ENCODE results near the gene GALNTL6. TPM values are rescaled to one million over a fixed set of nuclear protein-coding genes. Genes with fewer than 3 reads are reported as not detected.

Gene GALNTL6
- total RNA-seq, 1 donor, result under 0.01 TPM

- Histone ChIP-seq H3K36me3 (ENCODE audit: insufficient read depth, low read length) (no peaks in the 10 kb centered on the region), H4K20me1 (ENCODE audit: insufficient read depth, low read length) (no peaks in the 10 kb centered on the region), H3K4me2 (ENCODE audit: insufficient read depth, low read length) (no peak overlapping the region), H3K4me1 (ENCODE audit: insufficient read depth, low read length) (no peaks in the 10 kb centered on the region), H3K9me3 (ENCODE audit: low read depth, low read length) (no peaks in the 10 kb centered on the region), H3K27me3 (ENCODE audit: insufficient read depth, low read length) (no peaks in the 10 kb centered on the region), H3K4me3 (ENCODE audit: insufficient read depth, low read length) (no peak overlapping the region), H3K79me2 (ENCODE audit: insufficient read depth, low read length) (no peaks in the 10 kb centered on the region), H3K27ac (ENCODE audit: low read depth, low read length) (no peak overlapping the region), H2AFZ (ENCODE audit: low read length) (no peak overlapping the region)
- no peak for TF ChIP-seq CTCF (IDR thresholded peaks at IDR 0.05; ENCODE audit: extremely low read depth, low read depth, low read length)
- DNase-seq (ENCODE audit: insufficient read length, low spot score, missing footprints), result no peak
Measured at GRCh38 chr4:171875291-171875690, 62.1 kb downstream of the GALNTL6 start.

DNA sequence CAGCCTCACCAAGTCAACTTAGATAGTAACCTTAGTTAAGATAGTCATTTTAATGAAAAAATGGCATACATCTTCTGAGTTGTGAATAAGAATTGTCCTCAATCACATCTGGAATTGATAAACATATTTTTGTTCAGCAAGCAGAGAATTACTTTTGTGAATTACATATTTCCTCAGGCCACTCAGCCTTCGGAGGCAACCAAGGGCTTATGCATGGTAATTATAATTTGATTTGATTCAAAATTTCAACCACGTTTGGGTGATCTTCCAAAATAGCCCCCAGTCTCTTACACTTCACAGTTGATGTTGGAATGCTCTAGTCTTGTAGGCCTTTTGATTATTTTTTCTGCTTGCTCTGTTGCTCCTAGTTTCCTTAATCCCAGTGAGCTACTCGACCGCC, 63.4 kb downstream of the GALNTL6 start:
- TF ChIP-seq CTCF (IDR thresholded peaks at IDR 0.05; ENCODE audit: extremely low read depth, low read depth, low read length), result no peak
- no peaks in the 10 kb centered on the region for H3K36me3 ChIP-seq (ENCODE audit: insufficient read depth, low read length)
- no peak overlapping the region for H2AFZ ChIP-seq (ENCODE audit: low read length)
- H3K79me2 ChIP-seq (ENCODE audit: insufficient read depth, low read length), result no peaks in the 10 kb centered on the region
- H3K27me3 ChIP-seq (ENCODE audit: insufficient read depth, low read length), result no peaks in the 10 kb centered on the region
- H4K20me1 ChIP-seq (ENCODE audit: insufficient read depth, low read length), result no peaks in the 10 kb centered on the region
- no peak overlapping the region for H3K4me2 ChIP-seq (ENCODE audit: insufficient read depth, low read length)
- H3K9me3 ChIP-seq (ENCODE audit: low read depth, low read length), result no peaks in the 10 kb centered on the region
- DNase-seq (ENCODE audit: insufficient read length, low spot score, missing footprints), result no peak
- no peaks in the 10 kb centered on the region for H3K4me1 ChIP-seq (ENCODE audit: insufficient read depth, low read length)
- H3K4me3 ChIP-seq (ENCODE audit: insufficient read depth, low read length), result no peak overlapping the region
- H3K27ac ChIP-seq (ENCODE audit: low read depth, low read length), result no peak overlapping the region

- Histone ChIP-seq H3K4me2 (ENCODE audit: insufficient read depth, low read length) (no peak overlapping the region), H4K20me1 (ENCODE audit: insufficient read depth, low read length) (no peaks in the 10 kb centered on the region), H3K4me3 (ENCODE audit: insufficient read depth, low read length) (no peak overlapping the region), H3K27me3 (ENCODE audit: insufficient read depth, low read length) (no peaks in the 10 kb centered on the region), H3K4me1 (ENCODE audit: insufficient read depth, low read length) (no peaks in the 10 kb centered on the region), H3K79me2 (ENCODE audit: insufficient read depth, low read length) (no peaks in the 10 kb centered on the region), H3K9me3 (ENCODE audit: low read depth, low read length) (no peaks in the 10 kb centered on the region), H3K27ac (ENCODE audit: low read depth, low read length) (no peak overlapping the region), H3K36me3 (ENCODE audit: insufficient read depth, low read length) (no peaks in the 10 kb centered on the region), H2AFZ (ENCODE audit: low read length) (no peak overlapping the region)
- no peak for DNase-seq (ENCODE audit: insufficient read length, low spot score, missing footprints)
- TF ChIP-seq CTCF (IDR thresholded peaks at IDR 0.05; ENCODE audit: extremely low read depth, low read depth, low read length), result no peak
Measured at GRCh38 chr4:171880136-171880535, 66.9 kb downstream of the GALNTL6 start.

- H3K4me2 ChIP-seq (ENCODE audit: insufficient read depth, low read length), result no peak overlapping the region
- H3K27me3 ChIP-seq (ENCODE audit: insufficient read depth, low read length), result no peaks in the 10 kb centered on the region
- H3K79me2 ChIP-seq (ENCODE audit: insufficient read depth, low read length), result no peaks in the 10 kb centered on the region
- DNase-seq (ENCODE audit: insufficient read length, low spot score, missing footprints), result no peak
- no peak overlapping the region for H2AFZ ChIP-seq (ENCODE audit: low read length)
- H3K9me3 ChIP-seq (ENCODE audit: low read depth, low read length), result peaks cover 5% of the 10 kb centered on the region
- no peaks in the 10 kb centered on the region for H3K36me3 ChIP-seq (ENCODE audit: insufficient read depth, low read length)
- H4K20me1 ChIP-seq (ENCODE audit: insufficient read depth, low read length), result no peaks in the 10 kb centered on the region
- no peak overlapping the region for H3K27ac ChIP-seq (ENCODE audit: low read depth, low read length)
- no peak for TF ChIP-seq CTCF (IDR thresholded peaks at IDR 0.05; ENCODE audit: extremely low read depth, low read depth, low read length)
- H3K4me3 ChIP-seq (ENCODE audit: insufficient read depth, low read length), result no peak overlapping the region
- H3K4me1 ChIP-seq (ENCODE audit: insufficient read depth, low read length), result no peaks in the 10 kb centered on the region
Measured at GRCh38 chr4:171889681-171890080, 76.5 kb downstream of the GALNTL6 start.

All from osteoblast (primary cell).